Stimulated activated naive CD8-positive, alpha-beta T cell treated with anti-CD3 and anti-CD28 coated beads, Interleukin-15, amount 100 ng/mL, for 72 hours (primary cell): ENCODE data around the gene AKT2.

Experiments
- ATAC-seq: fragments of 150-1000 bp; cut with Tn5 transposase; 2 replicates; pipeline ENCODE4 v1.10.0; 2021; ENCODE audit warnings: mild to moderate bottlenecking, moderate library complexity
- DNase-seq, 2 donors: peaks; one replicate each; pipeline ENCODE4 v3.0.0; 2021 to 2022
- H3K27ac Mint-ChIP-seq, 2 donors: one replicate each; pipeline ENCODE4 v1.8.0; 2022; ENCODE audit warnings: mild to moderate bottlenecking in 2 of 2, mixed read lengths in 2 of 2, moderate library complexity in 2 of 2
- H3K27me3 Mint-ChIP-seq: one replicate; pipeline ENCODE4 v1.8.0; 2022; ENCODE audit warnings: mixed read lengths
- H3K4me1 Mint-ChIP-seq: one replicate; pipeline ENCODE4 v1.8.0; 2022; ENCODE audit warnings: mild to moderate bottlenecking, mixed read lengths
- H3K4me3 Mint-ChIP-seq, 2 donors: one replicate each; pipeline ENCODE4 v1.8.0; 2022; ENCODE audit warnings: mild to moderate bottlenecking in 2 of 2, mixed read lengths in 2 of 2, moderate library complexity in 1 of 2
- H3K9me3 Mint-ChIP-seq, 2 donors: one replicate each; pipeline ENCODE4 v1.8.0; 2022; ENCODE audit warnings: mixed read lengths in 2 of 2

AKT2 gene

GRCh38 chr19:40269216-40269940 lies 15.8 kb downstream of the AKT2 start:
- DNase-seq (no peak), ATAC-seq (no peak)
- H3K27me3 Mint-ChIP-seq, result no peaks in the 10 kb centered on the region
- H3K27ac Mint-ChIP-seq, result peak overlapping the region in 1 of 2 donors; percentile 17
- no peaks in the 10 kb centered on the region for H3K9me3 Mint-ChIP-seq
- H3K4me1 Mint-ChIP-seq, result peaks cover 80% of the 10 kb centered on the region
- H3K4me3 Mint-ChIP-seq, result no peak overlapping the region

- no peak for DNase-seq
- Mint-ChIP-seq H3K4me1 (peaks cover 80% of the 10 kb centered on the region), H3K4me3 (no peak overlapping the region), H3K9me3 (no peaks in the 10 kb centered on the region), H3K27me3 (no peaks in the 10 kb centered on the region), H3K27ac (peak overlapping the region; percentile 27 to 83)
- no peak for ATAC-seq
Observed at GRCh38 chr19:40267601-40267997, 17.5 kb downstream of the AKT2 start.

GRCh38 chr19:40266912-40267600 lies 18.1 kb downstream of the AKT2 start:
- Mint-ChIP-seq H3K9me3 (no peaks in the 10 kb centered on the region), H3K27ac (peak overlapping the region; percentile 27 to 83), H3K27me3 (no peaks in the 10 kb centered on the region), H3K4me3 (no peak overlapping the region), H3K4me1 (peaks cover 80% of the 10 kb centered on the region)
- no peak for ATAC-seq
- no peak for DNase-seq

GRCh38 chr19:40266119-40266518 lies 19.0 kb downstream of the AKT2 start:
- no peak overlapping the region for H3K27ac Mint-ChIP-seq
- DNase-seq, result no peak
- H3K27me3 Mint-ChIP-seq, result no peaks in the 10 kb centered on the region
- peaks cover 77% of the 10 kb centered on the region for H3K4me1 Mint-ChIP-seq
- no peak for ATAC-seq
- no peak overlapping the region for H3K4me3 Mint-ChIP-seq
- H3K9me3 Mint-ChIP-seq, result no peaks in the 10 kb centered on the region

GRCh38 chr19:40265763-40266099 lies 19.4 kb downstream of the AKT2 start:
- DNase-seq (no peak), ATAC-seq (no peak)
- Mint-ChIP-seq H3K4me1 (peaks cover 77% of the 10 kb centered on the region), H3K9me3 (no peaks in the 10 kb centered on the region), H3K27ac (no peak overlapping the region), H3K27me3 (no peaks in the 10 kb centered on the region), H3K4me3 (no peak overlapping the region)

- Mint-ChIP-seq H3K9me3 (no peaks in the 10 kb centered on the region), H3K4me1 (peaks cover 73% of the 10 kb centered on the region), H3K4me3 (no peak overlapping the region), H3K27me3 (no peaks in the 10 kb centered on the region), H3K27ac (no peak overlapping the region)
- DNase-seq (no peak), ATAC-seq (no peak)
Observed at GRCh38 chr19:40265055-40265762, 19.9 kb downstream of the AKT2 start.

GRCh38 chr19:40264314-40265054 lies 20.7 kb downstream of the AKT2 start:
- no peak for ATAC-seq
- H3K9me3 Mint-ChIP-seq, result no peaks in the 10 kb centered on the region
- no peaks in the 10 kb centered on the region for H3K27me3 Mint-ChIP-seq
- peaks cover 71% of the 10 kb centered on the region for H3K4me1 Mint-ChIP-seq
- H3K27ac Mint-ChIP-seq, result peak overlapping the region in 1 of 2 donors; percentile 85
- no peak overlapping the region for H3K4me3 Mint-ChIP-seq
- DNase-seq, result no peak

- no peak overlapping the region for H3K27ac Mint-ChIP-seq
- H3K4me3 Mint-ChIP-seq, result no peak overlapping the region
- no peak for ATAC-seq
- H3K27me3 Mint-ChIP-seq, result no peaks in the 10 kb centered on the region
- no peak for DNase-seq
- H3K4me1 Mint-ChIP-seq, result peaks cover 68% of the 10 kb centered on the region
- no peaks in the 10 kb centered on the region for H3K9me3 Mint-ChIP-seq
Observed at GRCh38 chr19:40263440-40264313, 21.5 kb downstream of the AKT2 start.

GRCh38 chr19:40262422-40262821 lies 22.7 kb downstream of the AKT2 start:
- DNase-seq (no peak), ATAC-seq (peak; percentile 39)
- Mint-ChIP-seq H3K27ac (no peak overlapping the region), H3K4me1 (peaks cover 62% of the 10 kb centered on the region), H3K9me3 (no peaks in the 10 kb centered on the region), H3K4me3 (no peak overlapping the region), H3K27me3 (no peaks in the 10 kb centered on the region)

GRCh38 chr19:40261631-40262030 lies 23.5 kb downstream of the AKT2 start:
- H3K4me3 Mint-ChIP-seq, result no peak overlapping the region
- peaks cover 59% of the 10 kb centered on the region for H3K4me1 Mint-ChIP-seq
- H3K27me3 Mint-ChIP-seq, result no peaks in the 10 kb centered on the region
- DNase-seq (no peak), ATAC-seq (no peak)
- H3K9me3 Mint-ChIP-seq, result no peaks in the 10 kb centered on the region
- H3K27ac Mint-ChIP-seq, result no peak overlapping the region

GRCh38 chr19:40257096-40257517 lies 28.0 kb downstream of the AKT2 start:
- DNase-seq (no peak), ATAC-seq (no peak)
- Mint-ChIP-seq H3K4me3 (no peak overlapping the region), H3K9me3 (no peaks in the 10 kb centered on the region), H3K27ac (peak overlapping the region in 1 of 2 donors; percentile 89), H3K27me3 (no peaks in the 10 kb centered on the region), H3K4me1 (peaks cover 27% of the 10 kb centered on the region)

- H3K4me1 Mint-ChIP-seq, result peaks cover 21% of the 10 kb centered on the region
Observed at GRCh38 chr19:40256512-40256911, 28.6 kb downstream of the AKT2 start.

GRCh38 chr19:40255619-40256166 lies 29.5 kb downstream of the AKT2 start:
- Mint-ChIP-seq H3K27me3 (no peaks in the 10 kb centered on the region), H3K4me1 (peaks cover 20% of the 10 kb centered on the region), H3K9me3 (no peaks in the 10 kb centered on the region), H3K4me3 (no peak overlapping the region), H3K27ac (peak overlapping the region; percentile 7 to 77)
- DNase-seq (no peak), ATAC-seq (no peak)

More at GRCh38 chr19:40256512-40256911, 28.6 kb downstream of the AKT2 start:
- H3K9me3 Mint-ChIP-seq, result no peaks in the 10 kb centered on the region
- no peaks in the 10 kb centered on the region for H3K27me3 Mint-ChIP-seq
- no peak for ATAC-seq
- no peak for DNase-seq
- peak overlapping the region in 1 of 2 donors; percentile 89 for H3K27ac Mint-ChIP-seq
- H3K4me3 Mint-ChIP-seq, result no peak overlapping the region

- H3K4me1 Mint-ChIP-seq, result peaks cover 21% of the 10 kb centered on the region
- H3K27ac Mint-ChIP-seq, result peak overlapping the region; percentile 14 to 69
- DNase-seq, result no peak
- H3K4me3 Mint-ChIP-seq, result no peak overlapping the region
- H3K9me3 Mint-ChIP-seq, result no peaks in the 10 kb centered on the region
- ATAC-seq, result no peak
- H3K27me3 Mint-ChIP-seq, result no peaks in the 10 kb centered on the region
Observed at GRCh38 chr19:40254714-40255418, 30.3 kb downstream of the AKT2 start.
